Measurements from ENCODE around the gene VWA8.

The VWA8 gene

DNA sequence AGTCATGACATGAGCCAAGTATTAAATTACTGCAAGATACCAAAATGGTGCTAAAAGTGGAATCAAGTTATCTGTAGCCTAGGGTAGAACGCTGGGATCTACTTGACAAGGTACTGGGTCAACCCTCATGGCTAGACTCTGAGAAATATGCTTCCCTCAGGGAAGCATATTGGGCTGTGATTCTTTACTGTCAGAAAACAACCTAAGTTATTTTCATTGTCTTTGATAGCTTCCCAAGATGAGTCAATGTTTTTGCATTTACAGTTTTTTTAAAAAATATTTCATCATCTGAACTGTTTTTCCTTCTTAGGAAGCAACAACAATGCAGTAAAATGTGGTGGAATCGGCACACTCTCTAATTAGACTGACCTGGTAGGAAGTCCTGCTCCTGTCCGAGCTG, 285.6 kb downstream of the VWA8 start:
- TF ChIP-seq ZBTB8A (tag by site-specific recombination; IDR thresholded peaks at IDR 0.05) (no peak), IKZF3 (tag by site-specific recombination; IDR thresholded peaks at IDR 0.05) (no peak), ZNF549 (tag by site-specific recombination; IDR thresholded peaks at IDR 0.05) (no peak), ZNF311 (tag by site-specific recombination; IDR thresholded peaks at IDR 0.05; ENCODE audit: borderline replicate concordance) (no peak), ZNF658 (tag by site-specific recombination; IDR thresholded peaks at IDR 0.05) (no peak), ZFP69B (tag by site-specific recombination; IDR thresholded peaks at IDR 0.05) (no peak), ZNF791 (tag by site-specific recombination; IDR thresholded peaks at IDR 0.05) (no peak), GFI1B (tag by site-specific recombination; IDR thresholded peaks at IDR 0.05) (no peak), ZNF610 (tag by site-specific recombination; IDR thresholded peaks at IDR 0.05; ENCODE audit: borderline replicate concordance) (no peak), MYNN (tag by site-specific recombination; IDR thresholded peaks at IDR 0.05; ENCODE audit: borderline replicate concordance) (no peak), ZNF354C (tag by site-specific recombination; IDR thresholded peaks at IDR 0.05; ENCODE audit: borderline replicate concordance, low read depth) (no peak)
- TF ChIP-seq, protein P1, sequence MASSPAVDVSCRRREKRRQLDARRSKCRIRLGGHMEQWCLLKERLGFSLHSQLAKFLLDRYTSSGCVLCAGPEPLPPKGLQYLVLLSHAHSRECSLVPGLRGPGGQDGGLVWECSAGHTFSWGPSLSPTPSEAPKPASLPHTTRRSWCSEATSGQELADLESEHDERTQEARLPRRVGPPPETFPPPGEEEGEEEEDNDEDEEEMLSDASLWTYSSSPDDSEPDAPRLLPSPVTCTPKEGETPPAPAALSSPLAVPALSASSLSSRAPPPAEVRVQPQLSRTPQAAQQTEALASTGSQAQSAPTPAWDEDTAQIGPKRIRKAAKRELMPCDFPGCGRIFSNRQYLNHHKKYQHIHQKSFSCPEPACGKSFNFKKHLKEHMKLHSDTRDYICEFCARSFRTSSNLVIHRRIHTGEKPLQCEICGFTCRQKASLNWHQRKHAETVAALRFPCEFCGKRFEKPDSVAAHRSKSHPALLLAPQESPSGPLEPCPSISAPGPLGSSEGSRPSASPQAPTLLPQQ (tag by site-specific recombination; IDR thresholded peaks at IDR 0.05) = no peak
- TF ChIP-seq, protein P2, sequence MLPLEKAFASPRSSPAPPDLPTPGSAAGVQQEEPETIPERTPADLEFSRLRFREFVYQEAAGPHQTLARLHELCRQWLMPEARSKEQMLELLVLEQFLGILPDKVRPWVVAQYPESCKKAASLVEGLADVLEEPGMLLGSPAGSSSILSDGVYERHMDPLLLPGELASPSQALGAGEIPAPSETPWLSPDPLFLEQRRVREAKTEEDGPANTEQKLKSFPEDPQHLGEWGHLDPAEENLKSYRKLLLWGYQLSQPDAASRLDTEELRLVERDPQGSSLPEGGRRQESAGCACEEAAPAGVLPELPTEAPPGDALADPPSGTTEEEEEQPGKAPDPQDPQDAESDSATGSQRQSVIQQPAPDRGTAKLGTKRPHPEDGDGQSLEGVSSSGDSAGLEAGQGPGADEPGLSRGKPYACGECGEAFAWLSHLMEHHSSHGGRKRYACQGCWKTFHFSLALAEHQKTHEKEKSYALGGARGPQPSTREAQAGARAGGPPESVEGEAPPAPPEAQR (tag by site-specific recombination; IDR thresholded peaks at IDR 0.05) = no peak
- TF ChIP-seq, protein P3, sequence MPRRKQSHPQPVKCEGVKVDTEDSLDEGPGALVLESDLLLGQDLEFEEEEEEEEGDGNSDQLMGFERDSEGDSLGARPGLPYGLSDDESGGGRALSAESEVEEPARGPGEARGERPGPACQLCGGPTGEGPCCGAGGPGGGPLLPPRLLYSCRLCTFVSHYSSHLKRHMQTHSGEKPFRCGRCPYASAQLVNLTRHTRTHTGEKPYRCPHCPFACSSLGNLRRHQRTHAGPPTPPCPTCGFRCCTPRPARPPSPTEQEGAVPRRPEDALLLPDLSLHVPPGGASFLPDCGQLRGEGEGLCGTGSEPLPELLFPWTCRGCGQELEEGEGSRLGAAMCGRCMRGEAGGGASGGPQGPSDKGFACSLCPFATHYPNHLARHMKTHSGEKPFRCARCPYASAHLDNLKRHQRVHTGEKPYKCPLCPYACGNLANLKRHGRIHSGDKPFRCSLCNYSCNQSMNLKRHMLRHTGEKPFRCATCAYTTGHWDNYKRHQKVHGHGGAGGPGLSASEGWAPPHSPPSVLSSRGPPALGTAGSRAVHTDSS (tag by site-specific recombination; IDR thresholded peaks at IDR 0.05) = no peak
- CTCF ChIA-PET = interaction anchor here (1.2 kb wide), 1 partner anchor 9 kb away, joined by 3 read pairs; no protein-coding TSS in a partner anchor
- H3K27ac ChIP-seq (ENCODE audit: extremely low read depth, low read depth, low read length) = no peak overlapping the region
- no peak overlapping the region for H3K4me3 ChIP-seq (ENCODE audit: low read depth, low read length)
- no peaks in the 10 kb centered on the region for H3K36me3 ChIP-seq (ENCODE audit: control insufficient read depth in 2 of 2, insufficient read depth in 1 of 2, low read length in 2 of 2)
- POLR2A ChIA-PET = no interaction called here
- H3K4me1 ChIP-seq (ENCODE audit: control insufficient read depth, insufficient read depth, low read length) = no peaks in the 10 kb centered on the region
- H3K9me3 ChIP-seq (ENCODE audit: control insufficient read depth, insufficient read depth, low read depth, low read length) = no peaks in the 10 kb centered on the region

DNA sequence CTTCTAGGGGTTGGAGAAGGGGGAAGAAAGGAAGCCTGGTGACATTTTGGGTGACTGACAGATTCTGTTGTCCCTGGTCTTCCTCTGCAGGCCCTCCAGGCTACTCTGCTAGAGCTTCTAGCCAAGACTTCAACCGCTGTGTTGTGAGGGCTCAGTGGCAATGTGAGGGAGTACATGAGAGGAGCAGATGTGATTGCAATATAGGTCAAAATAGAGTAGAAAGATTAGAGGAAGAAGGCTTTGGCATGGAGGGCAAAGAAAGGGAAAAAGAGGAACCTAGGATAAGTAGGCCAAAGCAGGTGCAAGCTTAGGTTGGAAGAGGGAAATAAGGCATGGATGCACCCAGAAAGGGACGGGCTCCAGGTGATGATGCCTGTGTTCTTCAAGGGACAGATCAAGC, 286.7 kb downstream of the VWA8 start:
- ChIA-PET CTCF (interaction anchor here (0.6 to 0.7 kb wide), 2 partner anchors 40 to 438 kb away, joined by 3 to 4 read pairs; no protein-coding TSS in a partner anchor), POLR2A (no interaction called here)
- H3K36me3 ChIP-seq (ENCODE audit: control insufficient read depth in 2 of 2, insufficient read depth in 1 of 2, low read length in 2 of 2) = no peaks in the 10 kb centered on the region
- no peak overlapping the region for H3K4me3 ChIP-seq (ENCODE audit: low read depth, low read length)
- no peak overlapping the region for H3K27ac ChIP-seq (ENCODE audit: extremely low read depth, low read depth, low read length)
- H3K4me1 ChIP-seq (ENCODE audit: control insufficient read depth, insufficient read depth, low read length) = no peaks in the 10 kb centered on the region
- H3K9me3 ChIP-seq (ENCODE audit: control insufficient read depth, insufficient read depth, low read depth, low read length) = no peaks in the 10 kb centered on the region
- TF ChIP-seq ZNF571 (tag by site-specific recombination; IDR thresholded peaks at IDR 0.05) (no peak), FEZF1 (tag by site-specific recombination; IDR thresholded peaks at IDR 0.05) (no peak), ZNF19 (tag by site-specific recombination; IDR thresholded peaks at IDR 0.05; ENCODE audit: low read depth) (no peak), ZNF223 (tag by site-specific recombination; IDR thresholded peaks at IDR 0.05) (no peak), ZNF768 (tag by site-specific recombination; IDR thresholded peaks at IDR 0.05) (no peak), TRIM28 (IDR thresholded peaks at IDR 0.05; ENCODE audit: borderline replicate concordance, low read length) (no peak), ZNF585B (tag by site-specific recombination; IDR thresholded peaks at IDR 0.05) (no peak), GLIS2 (tag by site-specific recombination; IDR thresholded peaks at IDR 0.05) (no peak)
- TF ChIP-seq, protein P4, sequence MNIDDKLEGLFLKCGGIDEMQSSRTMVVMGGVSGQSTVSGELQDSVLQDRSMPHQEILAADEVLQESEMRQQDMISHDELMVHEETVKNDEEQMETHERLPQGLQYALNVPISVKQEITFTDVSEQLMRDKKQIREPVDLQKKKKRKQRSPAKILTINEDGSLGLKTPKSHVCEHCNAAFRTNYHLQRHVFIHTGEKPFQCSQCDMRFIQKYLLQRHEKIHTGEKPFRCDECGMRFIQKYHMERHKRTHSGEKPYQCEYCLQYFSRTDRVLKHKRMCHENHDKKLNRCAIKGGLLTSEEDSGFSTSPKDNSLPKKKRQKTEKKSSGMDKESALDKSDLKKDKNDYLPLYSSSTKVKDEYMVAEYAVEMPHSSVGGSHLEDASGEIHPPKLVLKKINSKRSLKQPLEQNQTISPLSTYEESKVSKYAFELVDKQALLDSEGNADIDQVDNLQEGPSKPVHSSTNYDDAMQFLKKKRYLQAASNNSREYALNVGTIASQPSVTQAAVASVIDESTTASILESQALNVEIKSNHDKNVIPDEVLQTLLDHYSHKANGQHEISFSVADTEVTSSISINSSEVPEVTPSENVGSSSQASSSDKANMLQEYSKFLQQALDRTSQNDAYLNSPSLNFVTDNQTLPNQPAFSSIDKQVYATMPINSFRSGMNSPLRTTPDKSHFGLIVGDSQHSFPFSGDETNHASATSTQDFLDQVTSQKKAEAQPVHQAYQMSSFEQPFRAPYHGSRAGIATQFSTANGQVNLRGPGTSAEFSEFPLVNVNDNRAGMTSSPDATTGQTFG (tag by site-specific recombination; IDR thresholded peaks at IDR 0.05; ENCODE audit: borderline replicate concordance) = no peak
- TF ChIP-seq, protein P5, sequence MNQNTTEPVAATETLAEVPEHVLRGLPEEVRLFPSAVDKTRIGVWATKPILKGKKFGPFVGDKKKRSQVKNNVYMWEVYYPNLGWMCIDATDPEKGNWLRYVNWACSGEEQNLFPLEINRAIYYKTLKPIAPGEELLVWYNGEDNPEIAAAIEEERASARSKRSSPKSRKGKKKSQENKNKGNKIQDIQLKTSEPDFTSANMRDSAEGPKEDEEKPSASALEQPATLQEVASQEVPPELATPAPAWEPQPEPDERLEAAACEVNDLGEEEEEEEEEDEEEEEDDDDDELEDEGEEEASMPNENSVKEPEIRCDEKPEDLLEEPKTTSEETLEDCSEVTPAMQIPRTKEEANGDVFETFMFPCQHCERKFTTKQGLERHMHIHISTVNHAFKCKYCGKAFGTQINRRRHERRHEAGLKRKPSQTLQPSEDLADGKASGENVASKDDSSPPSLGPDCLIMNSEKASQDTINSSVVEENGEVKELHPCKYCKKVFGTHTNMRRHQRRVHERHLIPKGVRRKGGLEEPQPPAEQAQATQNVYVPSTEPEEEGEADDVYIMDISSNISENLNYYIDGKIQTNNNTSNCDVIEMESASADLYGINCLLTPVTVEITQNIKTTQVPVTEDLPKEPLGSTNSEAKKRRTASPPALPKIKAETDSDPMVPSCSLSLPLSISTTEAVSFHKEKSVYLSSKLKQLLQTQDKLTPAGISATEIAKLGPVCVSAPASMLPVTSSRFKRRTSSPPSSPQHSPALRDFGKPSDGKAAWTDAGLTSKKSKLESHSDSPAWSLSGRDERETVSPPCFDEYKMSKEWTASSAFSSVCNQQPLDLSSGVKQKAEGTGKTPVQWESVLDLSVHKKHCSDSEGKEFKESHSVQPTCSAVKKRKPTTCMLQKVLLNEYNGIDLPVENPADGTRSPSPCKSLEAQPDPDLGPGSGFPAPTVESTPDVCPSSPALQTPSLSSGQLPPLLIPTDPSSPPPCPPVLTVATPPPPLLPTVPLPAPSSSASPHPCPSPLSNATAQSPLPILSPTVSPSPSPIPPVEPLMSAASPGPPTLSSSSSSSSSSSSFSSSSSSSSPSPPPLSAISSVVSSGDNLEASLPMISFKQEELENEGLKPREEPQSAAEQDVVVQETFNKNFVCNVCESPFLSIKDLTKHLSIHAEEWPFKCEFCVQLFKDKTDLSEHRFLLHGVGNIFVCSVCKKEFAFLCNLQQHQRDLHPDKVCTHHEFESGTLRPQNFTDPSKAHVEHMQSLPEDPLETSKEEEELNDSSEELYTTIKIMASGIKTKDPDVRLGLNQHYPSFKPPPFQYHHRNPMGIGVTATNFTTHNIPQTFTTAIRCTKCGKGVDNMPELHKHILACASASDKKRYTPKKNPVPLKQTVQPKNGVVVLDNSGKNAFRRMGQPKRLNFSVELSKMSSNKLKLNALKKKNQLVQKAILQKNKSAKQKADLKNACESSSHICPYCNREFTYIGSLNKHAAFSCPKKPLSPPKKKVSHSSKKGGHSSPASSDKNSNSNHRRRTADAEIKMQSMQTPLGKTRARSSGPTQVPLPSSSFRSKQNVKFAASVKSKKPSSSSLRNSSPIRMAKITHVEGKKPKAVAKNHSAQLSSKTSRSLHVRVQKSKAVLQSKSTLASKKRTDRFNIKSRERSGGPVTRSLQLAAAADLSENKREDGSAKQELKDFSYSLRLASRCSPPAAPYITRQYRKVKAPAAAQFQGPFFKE (tag by site-specific recombination; IDR thresholded peaks at IDR 0.05; ENCODE audit: borderline replicate concordance) = no peak
